HK-2 (cell line): ENCODE data around the gene IL1RAPL2.
A peak's percentile ranks its signal among the peaks of the same experiment; 100 is the strongest.

Experiments
- DNase-seq: peaks from one replicate; pipeline ENCODE4 v3.0.0-alpha.2; 2018; ENCODE audit not compliant: unreplicated experiment

The IL1RAPL2 gene

DNA sequence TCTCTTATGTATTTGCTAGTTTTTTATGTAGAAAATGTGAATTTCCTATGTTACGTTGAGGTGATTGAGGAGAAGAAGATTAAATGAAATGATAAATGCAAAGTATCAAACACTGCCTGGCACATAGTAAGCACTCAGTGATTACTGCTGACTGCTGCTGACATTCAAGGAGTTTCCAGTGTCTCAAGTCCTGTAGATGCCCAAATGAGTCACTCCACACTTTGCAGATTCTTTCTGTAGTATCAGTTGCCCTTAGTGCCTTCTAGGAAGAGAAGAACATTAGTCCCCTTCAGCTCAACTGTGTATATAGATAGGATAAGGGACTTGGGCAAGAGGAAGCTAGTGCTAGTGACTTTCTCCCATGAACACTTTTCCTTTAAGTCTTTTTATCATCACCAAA, 895.0 kb downstream of the IL1RAPL2 start:
- DNase-seq = no peak

DNA sequence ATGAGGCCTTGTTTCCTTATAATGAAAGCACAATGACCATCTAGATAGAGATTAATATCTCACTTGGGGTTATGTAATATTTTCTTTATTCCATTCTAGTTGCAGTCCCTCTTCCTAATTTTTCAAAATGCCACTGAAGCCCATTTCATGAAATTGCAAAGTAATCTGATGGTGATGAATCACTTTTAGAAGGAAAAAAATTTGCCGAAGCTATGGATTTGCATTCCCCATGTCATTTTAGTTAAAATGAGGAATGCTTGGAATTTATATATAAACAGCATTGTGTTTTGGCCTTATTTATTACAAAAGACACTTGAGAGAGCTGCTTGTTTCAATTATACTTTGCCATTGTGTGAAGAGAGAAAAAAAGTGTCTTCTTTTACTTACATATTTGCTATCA, 896.2 kb downstream of the IL1RAPL2 start:
- DNase-seq = no peak

DNA sequence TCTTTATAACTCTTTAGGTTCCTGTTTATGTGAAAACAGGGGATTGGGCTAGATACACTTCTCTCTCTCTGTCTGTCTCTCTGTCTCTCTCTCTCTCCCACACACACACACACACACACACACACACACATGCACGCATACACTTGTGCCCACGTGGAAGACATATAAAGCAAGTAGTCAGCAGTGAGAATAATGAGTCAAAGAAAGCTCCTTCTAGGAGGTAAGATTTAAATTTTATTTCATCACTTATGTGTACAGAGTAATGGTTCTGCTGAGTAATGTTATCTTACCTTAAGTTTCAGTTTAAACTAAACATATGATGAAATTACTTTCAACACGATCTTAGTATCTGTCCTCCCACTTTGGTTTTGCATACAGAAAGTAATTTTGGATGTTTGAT, 897.5 kb downstream of the IL1RAPL2 start:
- no peak for DNase-seq

DNA sequence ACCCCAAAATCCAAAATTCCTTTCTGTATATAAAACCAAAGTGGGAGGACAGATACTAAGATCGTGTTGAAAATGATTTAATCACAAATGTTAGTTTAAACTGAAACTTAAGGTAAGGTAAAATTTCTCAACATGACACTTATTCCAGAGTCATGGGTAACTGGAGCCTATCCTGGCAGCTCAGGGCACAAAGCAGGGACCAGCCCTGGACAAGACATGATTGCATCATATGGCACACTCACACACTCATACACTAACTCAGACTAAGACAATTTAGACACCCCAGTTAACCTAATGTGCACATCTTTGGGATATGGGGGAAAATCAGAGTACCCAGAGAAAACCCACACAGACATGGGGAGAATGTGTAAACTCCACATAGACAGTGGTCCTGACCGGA, 898.6 kb downstream of the IL1RAPL2 start:
- no peak for DNase-seq

DNA sequence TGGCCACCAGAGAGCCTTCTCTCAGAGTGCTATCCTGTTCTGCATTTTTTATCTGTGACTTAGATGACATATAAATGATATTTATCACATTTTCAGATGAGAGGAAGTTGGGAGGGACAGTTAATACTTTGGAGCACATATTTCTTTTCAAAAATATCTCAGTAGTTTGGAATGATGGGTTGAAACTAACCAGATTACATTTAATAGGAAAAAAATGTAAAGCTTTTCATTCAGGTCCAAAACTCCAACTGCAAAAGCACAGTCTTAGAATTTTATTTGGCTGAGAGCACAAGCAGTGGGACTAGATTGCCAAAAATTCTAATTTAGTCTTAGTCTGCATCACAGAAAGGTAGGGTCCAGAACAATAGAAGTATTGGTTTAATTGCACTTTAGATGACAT, 902.7 kb downstream of the IL1RAPL2 start:
- DNase-seq = no peak

DNA sequence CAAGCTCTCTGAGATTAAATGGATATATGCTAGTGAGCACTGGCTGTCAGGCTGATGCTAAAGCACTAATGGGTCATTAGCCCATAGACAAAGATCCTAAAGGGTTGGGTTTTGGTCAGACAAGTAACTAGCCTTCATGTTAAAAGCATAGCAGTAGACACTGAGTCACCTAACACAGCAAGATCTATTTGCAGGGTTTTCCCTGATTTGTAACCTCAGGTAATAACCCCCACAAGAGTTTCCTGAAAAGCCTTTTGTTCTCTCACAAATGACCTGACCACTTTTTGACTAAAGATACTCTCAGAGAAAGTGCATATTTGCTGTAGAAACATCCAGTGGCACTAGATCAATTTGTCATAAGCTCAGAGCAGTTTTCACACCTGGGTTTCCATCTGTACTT, 905.6 kb downstream of the IL1RAPL2 start:
- no peak for DNase-seq

DNA sequence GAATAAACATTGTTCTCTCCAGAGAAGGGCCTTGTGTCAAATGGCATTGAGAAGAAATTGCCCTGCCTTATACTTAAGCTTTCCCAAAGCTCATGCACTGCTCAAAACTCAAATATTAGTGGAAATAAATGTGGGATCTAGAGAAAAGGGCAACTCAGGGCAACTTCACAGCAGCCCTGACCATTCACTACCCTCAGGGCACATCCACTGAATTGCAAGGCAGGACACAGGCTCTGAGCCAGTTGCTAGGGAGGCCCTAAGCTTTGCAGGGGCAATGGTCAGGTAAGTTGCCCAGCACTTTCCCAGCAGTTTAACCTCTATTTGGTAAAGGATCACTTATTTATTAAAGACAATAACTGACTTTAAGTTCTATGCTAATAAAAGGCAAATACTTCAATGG, 909.8 kb downstream of the IL1RAPL2 start:
- DNase-seq = no peak

DNA sequence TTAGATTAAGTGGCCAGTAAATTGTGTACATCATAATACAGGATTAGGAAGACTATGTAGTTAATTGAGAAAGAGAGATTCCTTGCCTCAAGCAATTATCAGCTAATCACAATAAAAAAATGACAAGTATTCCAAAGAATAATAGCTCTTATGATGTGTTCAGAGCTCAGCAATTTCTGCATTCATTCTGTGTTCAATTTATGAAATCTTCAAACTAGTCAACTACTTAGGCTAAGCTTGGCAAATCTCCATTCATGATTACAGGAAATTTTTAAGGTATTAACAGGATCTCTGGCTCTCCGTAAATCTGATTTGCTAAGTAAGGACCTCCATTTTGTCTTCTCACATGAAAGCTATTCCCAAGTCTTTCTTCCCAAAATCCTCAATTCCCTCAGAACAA, 911.4 kb downstream of the IL1RAPL2 start:
- DNase-seq = no peak

DNA sequence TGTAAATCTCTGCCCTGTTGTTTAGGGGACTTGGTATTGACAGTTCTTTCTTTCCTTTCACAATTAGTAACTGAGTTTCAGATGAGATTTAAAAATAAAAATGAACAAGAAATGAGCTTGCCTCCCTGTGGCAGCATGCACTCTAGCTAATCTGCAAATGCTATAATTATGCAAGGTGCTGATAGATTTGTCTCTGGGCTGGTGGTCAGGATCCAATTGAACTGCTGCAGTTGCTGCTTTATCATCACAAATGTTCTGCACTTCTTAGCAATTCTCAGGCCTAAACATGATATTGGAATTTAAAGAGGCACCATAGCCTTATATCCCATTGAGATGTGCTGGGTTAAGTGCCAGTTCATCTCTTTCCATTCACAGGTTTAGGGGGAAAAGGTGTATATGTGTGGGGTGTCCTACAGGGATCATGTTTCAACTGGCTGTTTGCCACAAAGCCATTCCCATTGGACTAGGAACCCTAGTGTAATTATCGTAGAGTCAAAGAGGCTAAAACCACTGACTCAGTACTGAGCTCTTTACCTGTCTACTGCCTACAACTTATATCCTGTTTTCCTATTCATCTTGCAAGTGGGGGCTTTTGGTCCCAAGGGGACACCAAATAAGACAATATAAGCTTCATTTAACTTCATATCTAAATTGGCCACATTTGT, 914.8 kb downstream of the IL1RAPL2 start:
- no peak for DNase-seq

DNA sequence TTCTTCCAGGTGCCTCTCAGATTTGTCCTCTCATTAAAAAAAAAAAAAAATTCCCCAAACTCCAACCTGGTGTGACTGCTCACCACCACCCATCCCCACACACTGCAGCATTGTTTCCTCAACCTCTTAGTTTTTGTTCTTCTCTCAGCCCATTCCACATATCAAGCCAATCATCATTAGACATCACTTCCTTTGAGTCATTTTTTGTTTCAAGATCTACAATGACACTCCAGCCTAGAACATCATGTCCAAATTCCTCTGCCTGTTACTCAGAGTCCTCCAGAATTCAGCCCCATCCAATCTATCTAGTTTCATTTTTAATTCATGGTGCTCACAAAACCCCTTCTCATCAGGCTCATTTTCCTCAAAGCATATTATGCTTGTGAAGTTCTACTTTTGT, 917.0 kb downstream of the IL1RAPL2 start:
- no peak for DNase-seq

DNA sequence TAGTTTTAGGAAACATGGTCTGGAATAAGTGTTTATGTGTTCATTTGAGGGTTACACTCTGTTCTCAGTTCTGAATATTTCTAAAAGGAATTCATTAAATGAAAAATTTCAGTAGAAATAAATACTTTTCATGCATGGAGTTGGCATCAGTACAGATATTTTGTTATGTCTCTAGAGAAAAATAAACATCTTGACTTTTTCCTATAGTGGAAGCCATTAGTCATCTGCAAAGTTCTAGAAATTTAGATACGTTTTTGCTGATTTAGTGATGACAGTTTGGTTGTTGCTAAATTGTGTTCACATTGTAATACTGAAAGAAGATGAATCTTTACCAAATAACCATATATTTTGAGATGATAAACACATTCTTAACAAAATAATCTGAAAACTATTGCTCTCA, 922.7 kb downstream of the IL1RAPL2 start:
- DNase-seq = no peak

DNA sequence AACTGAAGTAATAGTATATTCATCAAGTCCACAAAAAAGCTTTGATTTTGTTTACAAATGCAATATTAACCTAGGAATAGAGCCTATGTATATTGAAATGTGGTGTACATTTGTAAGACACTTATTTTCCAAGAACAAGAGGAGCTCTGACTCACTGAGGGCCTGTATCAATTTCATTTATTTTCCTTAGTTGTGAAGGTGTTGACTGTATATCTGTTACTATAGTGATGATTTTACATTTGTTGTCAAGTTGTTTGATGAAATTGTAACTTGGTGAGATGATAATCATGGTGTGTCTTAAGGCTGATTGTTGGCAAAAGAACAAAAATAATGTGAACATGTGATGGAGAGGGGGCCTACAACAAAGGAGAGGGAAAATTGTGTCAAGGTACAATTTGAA, 929.4 kb downstream of the IL1RAPL2 start:
- no peak for DNase-seq

DNA sequence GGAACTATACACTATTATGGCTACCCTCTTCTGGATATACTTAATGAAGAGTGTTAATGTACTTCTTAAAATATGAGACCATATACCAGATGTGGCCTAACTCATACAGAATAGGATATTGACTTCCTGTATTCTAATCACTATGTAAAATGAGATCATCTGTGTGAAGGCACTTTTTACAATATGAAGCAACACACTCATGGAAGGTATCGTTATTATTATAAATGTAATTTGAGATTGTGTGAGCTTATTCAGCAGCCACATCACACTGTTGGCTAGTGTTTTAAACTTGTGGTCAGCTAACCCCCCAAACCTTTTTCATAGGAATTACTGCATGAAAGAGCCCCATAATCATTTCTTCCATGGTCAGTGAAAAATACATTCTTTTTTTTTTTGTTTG, 936.3 kb downstream of the IL1RAPL2 start:
- DNase-seq = no peak

DNA sequence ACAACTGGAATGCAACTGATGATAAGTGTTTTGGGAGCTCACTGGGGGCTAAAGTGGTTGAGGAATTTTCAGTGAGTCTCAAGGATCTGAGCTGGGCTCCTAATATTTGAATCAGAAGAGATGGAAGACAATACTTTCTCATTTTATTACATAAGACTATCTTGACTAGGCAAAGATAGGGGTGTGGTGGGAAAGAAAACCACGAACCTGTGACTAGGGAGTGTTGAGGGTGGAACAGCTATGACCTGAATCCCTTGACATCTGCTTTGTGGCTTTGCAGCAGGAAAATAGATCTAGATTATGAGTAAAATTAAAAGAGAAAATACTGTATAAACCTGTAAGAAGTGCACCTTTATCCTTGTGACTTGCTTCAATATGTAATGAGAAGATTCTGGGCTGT, 949.6 kb downstream of the IL1RAPL2 start:
- no peak for DNase-seq

DNA sequence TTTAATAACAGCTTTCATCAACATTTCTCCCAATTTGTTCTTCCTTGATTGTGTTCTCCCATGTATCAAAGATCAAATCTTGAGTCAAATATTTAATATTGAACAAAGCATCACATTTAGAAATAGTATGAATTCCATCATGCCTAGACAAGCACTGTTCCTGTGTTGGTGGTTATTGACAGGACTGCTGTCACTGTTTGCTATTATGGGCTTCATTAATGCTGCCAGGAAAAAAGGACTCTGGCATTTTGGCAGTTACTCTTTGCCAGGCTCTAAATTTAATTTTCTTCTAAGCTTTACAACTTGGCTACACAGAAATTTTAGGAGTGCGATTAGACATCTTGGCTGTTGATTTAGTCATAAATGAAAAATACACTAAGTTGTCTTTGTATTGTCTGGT, 960.4 kb downstream of the IL1RAPL2 start:
- DNase-seq = no peak

DNA sequence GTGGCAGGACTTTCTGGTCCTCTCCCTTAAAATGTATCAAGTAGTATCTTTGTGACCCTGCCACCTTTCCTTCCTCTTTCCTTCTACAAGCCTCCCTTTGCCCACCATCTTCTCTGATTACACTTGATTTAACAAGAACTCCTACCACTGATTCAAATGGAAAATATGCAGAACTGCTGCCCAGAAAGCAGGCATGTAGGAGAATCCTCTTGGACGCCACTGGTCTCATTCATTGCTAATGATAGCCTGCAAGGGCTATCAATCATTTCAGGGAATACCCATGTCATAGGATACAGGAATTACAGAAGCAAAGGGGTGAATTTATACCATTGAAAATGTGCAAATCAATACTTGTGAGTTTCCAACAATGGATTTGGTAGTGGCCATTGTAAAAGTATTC, 961.8 kb downstream of the IL1RAPL2 start:
- DNase-seq = no peak

DNA sequence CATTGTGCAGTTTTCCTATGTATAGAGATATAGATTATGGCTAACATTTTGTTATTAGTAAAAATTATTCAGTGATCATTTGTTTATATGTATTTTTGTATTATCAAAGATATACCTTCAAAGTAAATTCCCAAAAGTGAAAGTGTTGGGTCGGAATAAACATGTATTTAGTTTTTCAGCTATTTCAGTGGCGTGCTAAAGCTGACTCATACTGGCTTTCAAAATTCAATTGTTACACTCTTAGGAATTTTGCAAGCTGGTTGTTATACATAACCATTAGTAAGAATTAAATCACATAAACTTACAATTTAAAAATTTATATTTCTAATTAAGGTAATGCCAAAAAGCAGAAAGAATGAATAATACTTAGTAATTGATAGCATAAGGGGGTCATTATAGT, 968.0 kb downstream of the IL1RAPL2 start:
- no peak for DNase-seq

DNA sequence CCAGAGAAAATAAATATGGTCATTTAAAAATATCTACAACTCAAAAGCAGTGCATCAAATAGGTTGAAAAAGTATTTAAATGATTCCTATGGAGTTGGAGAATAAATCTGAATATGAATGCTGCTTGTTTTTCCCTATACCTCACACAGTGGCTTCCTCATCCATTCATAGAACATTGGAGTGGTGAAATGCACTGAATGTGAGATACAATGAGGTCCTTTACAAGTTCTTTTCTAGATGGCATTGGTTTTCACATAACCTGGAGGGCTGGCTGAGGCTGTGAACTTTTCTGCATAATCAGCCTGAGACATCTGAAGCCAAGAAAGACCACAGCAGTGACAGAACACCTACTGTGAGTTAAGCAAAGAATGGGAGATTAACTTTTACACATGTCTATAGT, 977.3 kb downstream of the IL1RAPL2 start:
- DNase-seq = no peak

DNA sequence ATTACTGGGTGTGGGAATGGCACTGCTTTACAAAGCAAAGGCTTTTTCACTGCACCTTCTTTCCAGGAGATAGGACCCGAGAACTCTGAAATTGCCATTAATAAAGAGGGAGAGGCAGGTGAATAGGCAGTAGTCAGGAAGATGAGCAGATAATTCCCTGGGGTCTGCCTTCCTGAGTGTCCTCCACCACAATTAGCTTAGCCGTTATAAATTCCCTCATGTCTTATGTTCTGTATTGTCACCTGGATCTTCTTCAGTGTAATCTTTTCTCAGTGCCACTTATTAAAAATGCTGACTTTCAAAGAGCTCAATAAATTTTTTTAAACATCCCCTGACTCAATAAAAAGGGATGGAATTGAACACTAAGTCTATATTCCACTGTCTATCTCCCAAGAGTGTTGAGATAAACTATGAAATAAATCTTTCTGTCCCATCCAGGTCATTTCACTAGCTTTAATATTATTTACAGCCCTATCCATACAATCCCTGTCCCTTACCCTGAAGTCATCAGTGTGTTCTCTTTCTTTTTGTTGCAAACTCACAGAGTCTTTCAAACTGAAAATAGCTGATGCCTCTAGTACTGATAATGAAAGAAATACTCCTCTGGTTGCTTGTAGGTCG, 984.2 kb downstream of the IL1RAPL2 start:
- no peak for DNase-seq

DNA sequence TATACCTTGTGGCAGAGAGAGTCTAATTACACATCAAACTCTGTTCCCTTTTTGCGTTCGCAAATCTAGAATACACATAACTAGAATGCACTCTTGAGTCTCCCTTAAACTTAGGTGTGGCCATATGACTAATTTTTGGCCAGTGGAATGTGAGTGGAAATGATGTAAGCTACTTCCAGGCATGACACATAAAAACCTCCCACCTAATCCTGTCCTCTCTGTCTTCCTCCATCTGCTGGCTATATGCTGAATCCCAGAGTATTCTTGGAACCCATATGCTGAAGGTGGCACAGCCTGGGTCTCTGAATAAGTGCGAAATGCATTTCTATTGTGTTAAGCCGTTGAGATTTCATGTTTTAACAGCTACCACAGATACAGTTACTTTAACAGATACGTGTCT, 986.4 kb downstream of the IL1RAPL2 start:
- no peak for DNase-seq

DNA sequence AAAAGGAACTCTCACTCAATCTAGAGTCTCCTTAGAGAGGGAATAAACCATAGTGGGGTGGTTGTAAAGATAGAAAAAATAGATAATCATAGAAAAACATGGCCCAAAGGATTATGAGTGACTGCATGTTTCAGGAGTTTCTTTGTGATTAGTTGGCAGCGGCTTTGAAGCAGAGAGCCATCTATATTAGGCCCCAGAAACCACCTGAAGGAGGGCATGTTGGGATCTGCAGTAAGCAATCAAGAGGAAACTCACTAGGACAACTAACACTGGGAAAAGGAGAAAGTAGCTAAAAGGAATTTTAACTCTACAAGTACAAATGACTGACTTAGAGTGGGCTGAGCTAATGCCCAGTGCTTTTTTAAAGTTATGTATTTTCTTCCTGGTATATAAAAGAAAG, 987.1 kb downstream of the IL1RAPL2 start:
- DNase-seq = no peak

DNA sequence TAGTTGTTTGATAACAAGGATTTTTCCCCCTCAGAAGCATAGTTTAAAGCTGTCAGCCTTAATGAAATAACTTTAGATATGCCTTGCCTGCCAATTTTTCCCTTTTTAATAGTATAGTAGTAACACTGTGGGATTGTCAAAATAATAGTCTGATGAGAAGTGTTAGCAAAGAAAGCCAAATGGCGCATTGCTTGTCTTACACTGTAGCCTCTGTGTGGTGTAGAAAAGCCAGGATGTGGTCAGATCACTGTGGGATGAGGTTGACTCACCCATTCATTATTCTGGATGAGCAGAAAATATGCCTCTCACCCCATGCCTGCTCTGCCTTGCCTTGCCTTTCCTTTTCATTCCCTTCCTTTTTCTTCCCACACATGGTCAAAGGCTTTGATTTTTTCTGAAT, 998.5 kb downstream of the IL1RAPL2 start:
- peak; percentile 10 for DNase-seq

DNA sequence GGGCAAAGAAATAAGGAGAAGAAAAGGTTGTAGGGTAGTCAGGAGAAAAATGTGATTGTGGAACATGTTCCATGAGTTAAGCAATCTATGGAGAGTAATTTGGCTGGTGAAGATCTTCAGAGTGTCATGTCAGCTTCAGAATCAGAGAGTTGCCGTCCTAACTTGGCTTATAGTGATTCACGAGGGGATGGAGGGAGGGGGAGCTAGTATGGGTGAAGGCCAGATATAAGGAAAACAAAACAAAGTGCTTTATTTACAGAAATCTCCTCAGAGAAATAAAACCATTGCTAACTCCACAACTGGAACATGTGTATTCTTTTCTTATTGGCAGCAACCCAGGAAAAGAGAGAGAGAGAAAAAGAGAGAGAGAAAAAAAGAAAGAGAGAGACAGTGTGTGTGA, 999.9 kb downstream of the IL1RAPL2 start:
- DNase-seq = no peak

DNA sequence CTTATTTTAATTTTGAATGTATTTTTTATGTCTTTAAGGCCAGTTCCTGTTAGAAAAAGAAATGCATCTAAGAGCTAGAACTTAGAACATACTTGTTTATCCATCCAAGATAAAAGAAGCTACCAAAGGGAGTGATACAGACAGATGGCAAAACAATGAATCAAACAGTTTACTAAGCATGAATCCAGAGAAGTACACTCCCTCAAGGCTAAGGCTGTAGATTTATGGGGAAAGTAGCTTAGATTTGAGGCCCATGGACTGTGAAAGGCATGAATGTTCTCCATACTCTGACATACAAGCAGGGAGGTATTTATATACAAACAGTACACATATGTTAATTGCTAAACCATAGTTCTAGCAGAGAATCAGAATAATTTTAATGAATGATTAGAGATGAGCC, 1001.1 kb downstream of the IL1RAPL2 start:
- no peak for DNase-seq
